MCF 10A (cell line): ENCODE results near the gene SH3PXD2B. TPM values are rescaled to one million over a fixed set of nuclear protein-coding genes. Genes with fewer than 3 reads are reported as not detected.
"Not testable (repeated sequence)": the region's sequence is repeated elsewhere in the genome, so short reads cannot be mapped to it uniquely, and the experiment has no call there.

ENCODE experiments used
- BruUV-seq: library from RNA; stranded (reverse); fragments of 400-500 nt; replicated peaks from 2 replicates; lab custom pipeline; 2021; lab: Mats Ljungman, UMichigan
- CTCF ChIA-PET: fragments of 300-600 bp; sonication (Branson Sonifier 250); formaldehyde crosslinking; extraction: SDS; loops from one replicate; lab custom pipeline; 2021; ENCODE audit warnings: antibody characterized with exemption, inconsistent platforms; lab: Yijun Ruan, JAX
- POLR2A ChIA-PET: fragments of 300-600, 350-650 bp; sonication (Branson Sonifier 250); formaldehyde crosslinking; extraction: SDS; loops from one replicate; lab custom pipeline; 2020; ENCODE audit warnings: antibody characterized with exemption, inconsistent platforms; lab: Yijun Ruan, JAX
- DNase-seq: peaks from one replicate; pipeline ENCODE4 v3.0.0-alpha.2; 2018; ENCODE audit not compliant: unreplicated experiment
- H3K27ac Mint-ChIP-seq: one replicate; pipeline ENCODE4 v1.8.0; 2022; ENCODE audit warnings: mild to moderate bottlenecking, low read depth, mixed read lengths; ENCODE audit not compliant: unreplicated experiment
- H3K27me3 Mint-ChIP-seq: one replicate; pipeline ENCODE4 v1.8.0; 2022; ENCODE audit warnings: mixed read lengths; ENCODE audit not compliant: insufficient read depth, unreplicated experiment
- H3K36me3 Mint-ChIP-seq: one replicate; pipeline ENCODE4 v1.8.0; 2022; ENCODE audit warnings: mild to moderate bottlenecking, moderate library complexity, mixed read lengths; ENCODE audit not compliant: insufficient read depth, unreplicated experiment
- H3K4me1 Mint-ChIP-seq: one replicate; pipeline ENCODE4 v1.8.0; 2022; ENCODE audit warnings: mixed read lengths; ENCODE audit not compliant: insufficient read depth, unreplicated experiment
- H3K4me3 Mint-ChIP-seq: one replicate; pipeline ENCODE4 v1.8.0; 2022; ENCODE audit warnings: mild to moderate bottlenecking, moderate library complexity, mixed read lengths; ENCODE audit not compliant: unreplicated experiment
- H3K9me3 Mint-ChIP-seq: one replicate; pipeline ENCODE4 v1.8.0; 2022; ENCODE audit warnings: mixed read lengths; ENCODE audit not compliant: unreplicated experiment
- intact Hi-C: fragments of 100-400 bp; cut with micrococcal nuclease; formaldehyde crosslinking; loops from 2 replicates; pipeline ENCODE4 v1.14.1; 2022
- total RNA-seq: library from RNA; stranded (reverse); gene quantifications from 2 replicates; pipeline ENCODE4 v1.2.3, GENCODE V29; 2022
- TF ChIP-seq, protein P1 (sequence below): fragments of 200-600 bp; IDR thresholded peaks from one replicate; pipeline ENCODE4 v1.8.0; 2022; ENCODE audit warnings: antibody characterized with exemption, mild to moderate bottlenecking; ENCODE audit not compliant: unreplicated experiment

Gene SH3PXD2B
- total RNA-seq, 1 experiment from 2014 or later, result 34.1 TPM

DNA sequence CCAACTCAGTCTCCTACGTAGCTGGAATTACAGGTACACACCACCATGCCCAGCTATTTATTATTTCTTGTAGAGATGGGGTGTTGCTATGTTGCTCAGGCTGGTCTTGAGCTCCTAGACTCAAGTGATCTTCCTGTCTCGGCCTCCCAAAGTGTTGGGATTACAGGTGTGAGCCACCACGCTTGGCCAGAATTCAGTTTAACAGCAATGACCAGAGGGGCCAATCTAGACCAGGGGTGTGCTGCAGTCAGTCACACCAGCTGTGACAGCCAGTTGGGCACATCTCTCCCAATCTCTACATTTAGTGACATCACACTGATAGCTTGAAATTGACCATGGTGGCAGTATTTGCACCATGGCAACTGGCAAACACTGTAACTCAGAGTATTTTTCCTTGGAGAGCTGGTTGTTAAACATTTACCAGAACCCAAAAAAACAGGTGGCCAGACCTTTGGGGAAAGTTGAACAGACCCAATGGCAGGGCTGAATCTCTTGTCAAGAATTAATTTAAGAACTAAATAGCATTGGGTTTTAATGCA, 103.0 kb downstream of the SH3PXD2B start:
- peak overlapping the region; percentile 20 for H3K27ac Mint-ChIP-seq
- no peaks in the 10 kb centered on the region for H3K27me3 Mint-ChIP-seq
- CTCF ChIA-PET, result interaction anchor here (0.9 kb wide), 1 partner anchor 64 kb away, joined by 4 read pairs; no protein-coding TSS in a partner anchor
- no TSS peak for BruUV-seq
- no peaks in the 10 kb centered on the region for H3K4me1 Mint-ChIP-seq
- TF ChIP-seq, protein P1, sequence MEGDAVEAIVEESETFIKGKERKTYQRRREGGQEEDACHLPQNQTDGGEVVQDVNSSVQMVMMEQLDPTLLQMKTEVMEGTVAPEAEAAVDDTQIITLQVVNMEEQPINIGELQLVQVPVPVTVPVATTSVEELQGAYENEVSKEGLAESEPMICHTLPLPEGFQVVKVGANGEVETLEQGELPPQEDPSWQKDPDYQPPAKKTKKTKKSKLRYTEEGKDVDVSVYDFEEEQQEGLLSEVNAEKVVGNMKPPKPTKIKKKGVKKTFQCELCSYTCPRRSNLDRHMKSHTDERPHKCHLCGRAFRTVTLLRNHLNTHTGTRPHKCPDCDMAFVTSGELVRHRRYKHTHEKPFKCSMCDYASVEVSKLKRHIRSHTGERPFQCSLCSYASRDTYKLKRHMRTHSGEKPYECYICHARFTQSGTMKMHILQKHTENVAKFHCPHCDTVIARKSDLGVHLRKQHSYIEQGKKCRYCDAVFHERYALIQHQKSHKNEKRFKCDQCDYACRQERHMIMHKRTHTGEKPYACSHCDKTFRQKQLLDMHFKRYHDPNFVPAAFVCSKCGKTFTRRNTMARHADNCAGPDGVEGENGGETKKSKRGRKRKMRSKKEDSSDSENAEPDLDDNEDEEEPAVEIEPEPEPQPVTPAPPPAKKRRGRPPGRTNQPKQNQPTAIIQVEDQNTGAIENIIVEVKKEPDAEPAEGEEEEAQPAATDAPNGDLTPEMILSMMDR, result no peak
- intact Hi-C loops, result no loop called here
- POLR2A ChIA-PET, result interaction anchor here (1.5 kb wide), 1 partner anchor 101 kb away, joined by 4 read pairs; no protein-coding TSS in a partner anchor
- H3K36me3 Mint-ChIP-seq, result peaks cover 99% of the 10 kb centered on the region
- H3K4me3 Mint-ChIP-seq, result no peak overlapping the region
- H3K9me3 Mint-ChIP-seq, result no peaks in the 10 kb centered on the region
- no peak for DNase-seq

DNA sequence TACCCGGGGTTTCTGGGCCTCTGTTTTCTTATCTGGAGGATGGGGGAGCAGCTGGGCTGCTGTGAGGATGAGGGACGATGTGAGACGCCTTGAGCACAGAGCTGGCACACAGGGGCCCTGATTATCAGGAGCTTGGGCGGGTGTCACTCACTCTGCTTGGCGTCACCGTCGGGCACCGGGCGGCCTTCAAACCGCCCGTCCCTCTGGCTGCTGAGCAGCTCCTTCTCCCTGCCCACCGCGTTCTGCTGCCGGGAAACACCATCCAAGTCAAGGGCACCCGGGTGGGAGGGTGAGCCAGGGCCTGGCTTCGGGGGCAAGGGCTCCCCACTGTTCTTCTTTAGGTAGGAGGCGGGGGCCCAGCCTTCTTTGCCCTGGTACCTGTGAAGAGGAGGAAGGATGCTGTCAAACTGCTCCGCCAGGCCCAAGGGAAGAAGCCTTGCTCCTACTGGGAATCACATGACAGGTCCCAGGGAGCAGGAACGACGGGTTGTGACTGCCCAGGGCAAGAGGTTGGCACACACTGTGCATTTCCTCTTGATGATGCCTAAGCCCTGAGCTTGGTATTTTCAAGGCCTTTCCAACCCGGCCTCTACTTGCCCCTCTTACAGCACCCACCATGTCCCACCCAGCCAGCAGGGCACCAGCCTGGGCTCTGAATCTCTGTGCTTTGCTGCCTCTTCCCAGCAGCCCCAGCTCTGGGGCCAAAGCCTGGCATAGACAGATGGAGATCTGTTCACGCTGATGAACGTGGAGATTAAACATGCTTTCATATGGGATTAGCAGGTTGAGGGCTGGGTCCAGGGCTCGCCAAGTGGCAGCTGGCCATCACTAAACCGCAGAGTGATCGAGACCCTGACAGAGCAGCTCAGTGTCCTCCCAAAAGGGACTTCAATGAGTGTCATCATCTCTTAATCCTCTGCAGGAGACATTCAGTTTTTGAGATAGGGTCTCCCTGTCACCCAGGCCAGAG, 103.8 kb downstream of the SH3PXD2B start:
- Mint-ChIP-seq H3K4me1 (peaks cover 3% of the 10 kb centered on the region), H3K4me3 (no peak overlapping the region), H3K36me3 (peaks cover 100% of the 10 kb centered on the region), H3K27me3 (no peaks in the 10 kb centered on the region), H3K27ac (peak overlapping the region; percentile 20), H3K9me3 (no peaks in the 10 kb centered on the region)
- TF ChIP-seq, protein P1, result no peak
- intact Hi-C loops, result no loop called here
- ChIA-PET CTCF (interaction anchor here (0.7 to 1.5 kb wide), 3 partner anchors 101 to 1204 kb away, joined by 3 to 8 read pairs (median 6); no protein-coding TSS in a partner anchor), POLR2A (interaction anchor here (1.5 kb wide), 1 partner anchor 102 kb away, joined by 4 read pairs; no protein-coding TSS in a partner anchor)
- no peak for DNase-seq
- no TSS peak for BruUV-seq

DNA sequence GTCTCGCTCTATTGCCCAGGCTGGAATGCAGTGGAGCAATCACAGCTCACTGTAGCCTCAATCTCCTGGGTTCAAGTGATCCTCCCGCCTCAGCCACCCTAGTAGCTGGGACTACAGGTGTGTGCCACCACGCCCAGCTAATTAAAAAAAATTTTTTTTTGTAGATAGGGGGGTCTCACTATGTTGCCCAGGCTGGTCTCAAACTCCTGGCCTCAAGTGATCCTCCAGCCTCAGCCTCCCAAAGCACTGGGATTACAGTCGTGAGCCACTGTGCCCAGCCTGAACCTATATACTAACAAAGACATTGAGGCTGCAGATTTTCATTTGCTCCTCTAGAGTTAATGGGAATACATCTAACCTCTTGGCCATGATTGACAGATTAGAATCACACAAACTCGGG, 105.6 kb downstream of the SH3PXD2B start:
- intact Hi-C loops, BruUV-seq, H3K4me3 Mint-ChIP-seq, H3K27me3 Mint-ChIP-seq, H3K4me1 Mint-ChIP-seq, DNase-seq, H3K27ac Mint-ChIP-seq, H3K9me3 Mint-ChIP-seq: not testable (repeated sequence)
- peaks cover 99% of the 10 kb centered on the region for H3K36me3 Mint-ChIP-seq
- ChIA-PET POLR2A (interaction anchor here (1.3 kb wide), 1 partner anchor 9 kb away, joined by 3 read pairs; no protein-coding TSS in a partner anchor), CTCF (interaction anchor here (0.6 to 1.1 kb wide), 3 partner anchors 103 to 160 kb away, joined by 3 to 4 read pairs (median 3); no protein-coding TSS in a partner anchor)

DNA sequence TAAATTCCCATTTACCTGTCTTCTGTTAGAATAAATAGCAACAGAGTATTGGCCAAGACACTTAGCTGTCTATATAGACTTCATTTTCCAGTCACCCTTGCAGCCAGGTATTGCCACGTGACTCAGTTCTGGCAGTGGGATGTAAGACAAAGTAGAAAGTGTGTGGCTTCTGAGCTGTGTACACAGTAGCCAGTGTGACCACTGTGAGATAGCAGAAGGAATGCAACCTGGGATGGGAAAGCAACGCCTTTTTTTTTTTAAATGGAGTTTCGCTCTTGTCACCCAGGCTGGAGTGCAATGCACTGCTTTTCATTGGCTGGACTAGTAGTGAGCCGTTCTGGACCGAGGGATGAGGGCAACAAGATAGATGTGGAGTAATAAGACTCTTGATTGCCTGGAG, 106.2 kb downstream of the SH3PXD2B start:
- Mint-ChIP-seq H3K4me3 (no peak overlapping the region), H3K36me3 (peaks cover 99% of the 10 kb centered on the region), H3K27me3 (no peaks in the 10 kb centered on the region), H3K9me3 (no peaks in the 10 kb centered on the region), H3K27ac (no peak overlapping the region), H3K4me1 (peaks cover 7% of the 10 kb centered on the region)
- POLR2A ChIA-PET, result interaction anchor here (1.3 kb wide), 1 partner anchor 8 kb away, joined by 3 read pairs; no protein-coding TSS in a partner anchor
- intact Hi-C loops, result no loop called here
- TF ChIP-seq, protein P1, result no peak
- BruUV-seq, result no TSS peak
- no peak for DNase-seq
- CTCF ChIA-PET, result interaction anchor here (0.7 to 1.1 kb wide), 4 partner anchors 103 to 1570 kb away, joined by 3 to 4 read pairs (median 3); no protein-coding TSS in a partner anchor
